Inferior parietal cortex (tissue), 1 donor: ENCODE measurements around the gene PRMT2.
"Not testable (repeated sequence)": the region's sequence is repeated elsewhere in the genome, so short reads cannot be mapped to it uniquely, and the experiment has no call there.

ENCODE experiments used
- DNase-seq: peaks from one replicate; pipeline ENCODE4 v3.0.0-alpha.2; 2016; ENCODE audit errors: extremely low spot score

PRMT2 gene

DNA sequence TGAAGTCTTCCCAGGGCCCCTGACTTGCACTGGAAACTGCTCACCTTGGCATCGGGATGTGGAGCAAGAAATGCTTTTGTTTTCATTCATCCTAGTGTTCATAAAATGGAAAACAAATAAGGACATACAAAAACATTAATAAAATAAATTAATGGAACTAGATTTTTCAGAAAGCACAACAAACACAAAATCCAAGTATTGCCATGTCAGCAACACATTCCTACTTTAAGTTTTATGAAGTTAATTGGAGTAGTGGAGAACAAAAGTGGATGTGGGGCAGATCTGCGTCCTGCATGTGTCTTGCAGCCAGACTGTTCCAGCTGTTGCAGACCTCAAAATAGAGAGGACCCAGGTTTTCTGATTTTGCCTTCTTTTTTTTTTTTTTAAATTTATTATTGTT is 32.9 kb downstream of the PRMT2 start:
- no peak for DNase-seq

GRCh38 chr21:46668904-46669303 is 33.4 kb downstream of the PRMT2 start:
- not testable (repeated sequence) for DNase-seq

- DNase-seq = no peak
Observed at GRCh38 chr21:46674430-46675007, 39.0 kb downstream of the PRMT2 start.

- DNase-seq = no peak
Observed at GRCh38 chr21:46675595-46676280, 40.3 kb downstream of the PRMT2 start.

GRCh38 chr21:46676542-46676941 is 41.1 kb downstream of the PRMT2 start:
- not testable (repeated sequence) for DNase-seq

DNA sequence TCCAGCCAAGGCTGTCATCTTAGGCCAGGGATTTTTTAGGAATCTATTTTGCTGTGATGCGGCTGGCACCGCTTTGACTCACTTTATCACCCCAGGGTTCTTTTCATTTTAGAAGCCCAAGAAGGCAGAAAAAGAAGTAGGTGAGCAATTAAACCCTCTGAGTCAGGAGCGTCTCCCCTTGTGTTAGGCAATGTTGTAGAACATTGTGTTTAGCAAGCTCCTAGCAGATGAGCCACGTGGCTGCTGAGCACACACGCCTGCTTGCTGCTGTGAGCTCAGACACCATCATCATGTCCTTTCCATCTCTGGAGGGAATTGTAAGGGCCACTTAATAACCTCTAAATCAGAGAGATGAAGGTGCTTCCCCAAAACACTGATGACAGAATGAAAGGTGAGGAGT is 46.1 kb downstream of the PRMT2 start:
- not testable (repeated sequence) for DNase-seq

- DNase-seq = not testable (repeated sequence)
Observed at GRCh38 chr21:46698652-46699051, 63.2 kb downstream of the PRMT2 start.

- not testable (repeated sequence) for DNase-seq
Observed at GRCh38 chr21:46699104-46699503, 63.6 kb downstream of the PRMT2 start.
